Breast epithelium (tissue), 3 donors: ENCODE results near the gene FAM110D.

Source experiments
- CTCF ChIP-seq, 3 donors: fragments of 450-650 bp; IDR thresholded peaks; one replicate each; pipeline ENCODE4 v1.5.1; 2016 to 2017; ENCODE audit warnings: antibody characterized with exemption in 3 of 3, mild to moderate bottlenecking in 3 of 3, moderate library complexity in 3 of 3
- POLR2A ChIP-seq: fragments of 450-650 bp; IDR thresholded peaks from one replicate; pipeline ENCODE4 v1.6.1; 2016; ENCODE audit warnings: antibody characterized with exemption, mild to moderate bottlenecking, moderate library complexity

GRCh38 chr1:26158908-26159742, at the start of gene FAM110D:
- TF ChIP-seq CTCF (IDR thresholded peaks at IDR 0.05) = no peak
- no peak for TF ChIP-seq POLR2A
